Keratinocyte (primary cell): Measurements from ENCODE around the gene LZTR1.

Experiments used
- EZH2 ChIP-seq: IDR thresholded peaks from one replicate; pipeline ENCODE4 v1.6.1; 2012; ENCODE audit warnings: inconsistent platforms, mild to moderate bottlenecking, low read length, moderate library complexity
- TF ChIP-seq, protein P1 (sequence below), 3 experiments: IDR thresholded peaks in 1 of 3; conservative IDR thresholded peaks in 1 of 3; optimal IDR thresholded peaks in 1 of 3; 2 replicates in 2 of 3; 3 replicates in 1 of 3; pipeline versions ENCODE3 to v1.5.1; 2011; ENCODE audit warnings: low read length in 3 of 3, mild to moderate bottlenecking in 3 of 3, moderate library complexity in 2 of 3, control low read depth in 1 of 3, inconsistent platforms in 1 of 3; ENCODE audit not compliant: insufficient read depth in 2 of 3; ENCODE audit errors: extremely low read depth in 1 of 3

DNA sequence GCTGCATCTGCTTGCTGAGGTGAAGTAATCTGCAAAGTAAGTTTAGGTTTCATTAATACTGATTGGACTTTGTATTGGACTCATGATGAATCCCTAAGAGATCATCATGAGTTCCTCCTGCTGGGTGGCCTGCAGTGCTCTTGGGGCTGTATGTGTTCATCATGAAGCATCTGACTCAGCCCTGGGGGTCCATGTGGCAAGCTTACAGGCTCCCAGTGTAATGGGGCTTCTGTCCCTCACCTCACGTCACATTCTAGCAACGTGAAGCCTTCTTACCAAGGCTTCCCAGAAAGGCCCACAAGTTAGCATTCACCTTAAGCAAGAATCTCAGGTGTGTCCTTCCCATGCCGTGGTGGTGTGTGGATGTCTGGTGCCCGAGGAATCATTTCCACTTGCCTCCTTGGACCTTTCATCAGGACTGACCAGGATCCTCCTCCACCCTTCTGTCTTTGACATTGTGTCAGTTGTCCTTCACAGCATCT lies 41.2 kb upstream of the LZTR1 start:
- TF ChIP-seq, protein P1, sequence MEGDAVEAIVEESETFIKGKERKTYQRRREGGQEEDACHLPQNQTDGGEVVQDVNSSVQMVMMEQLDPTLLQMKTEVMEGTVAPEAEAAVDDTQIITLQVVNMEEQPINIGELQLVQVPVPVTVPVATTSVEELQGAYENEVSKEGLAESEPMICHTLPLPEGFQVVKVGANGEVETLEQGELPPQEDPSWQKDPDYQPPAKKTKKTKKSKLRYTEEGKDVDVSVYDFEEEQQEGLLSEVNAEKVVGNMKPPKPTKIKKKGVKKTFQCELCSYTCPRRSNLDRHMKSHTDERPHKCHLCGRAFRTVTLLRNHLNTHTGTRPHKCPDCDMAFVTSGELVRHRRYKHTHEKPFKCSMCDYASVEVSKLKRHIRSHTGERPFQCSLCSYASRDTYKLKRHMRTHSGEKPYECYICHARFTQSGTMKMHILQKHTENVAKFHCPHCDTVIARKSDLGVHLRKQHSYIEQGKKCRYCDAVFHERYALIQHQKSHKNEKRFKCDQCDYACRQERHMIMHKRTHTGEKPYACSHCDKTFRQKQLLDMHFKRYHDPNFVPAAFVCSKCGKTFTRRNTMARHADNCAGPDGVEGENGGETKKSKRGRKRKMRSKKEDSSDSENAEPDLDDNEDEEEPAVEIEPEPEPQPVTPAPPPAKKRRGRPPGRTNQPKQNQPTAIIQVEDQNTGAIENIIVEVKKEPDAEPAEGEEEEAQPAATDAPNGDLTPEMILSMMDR (optimal IDR thresholded peaks at IDR 0.05 in 1 of 3, IDR thresholded peaks at IDR 0.05 in 1 of 3, conservative IDR thresholded peaks at IDR 0.05 in 1 of 3; ENCODE audit: extremely low read depth in 1 of 3, insufficient read depth in 2 of 3, low read length in 3 of 3): no peak
- TF ChIP-seq EZH2: no peak
